Neural crest cell (in vitro differentiated cells): ENCODE results near the gene PFN2. TPM values are rescaled to one million over a fixed set of nuclear protein-coding genes. Genes with fewer than 3 reads are reported as not detected.

Experiments
- DNase-seq: peaks from one replicate; pipeline ENCODE4 v3.0.0; 2021; ENCODE audit warnings: low read depth, mixed read lengths, low spot score
- H3K27ac Mint-ChIP-seq: one replicate; pipeline ENCODE4 v1.8.0; 2021; ENCODE audit warnings: mild to moderate bottlenecking, mixed read lengths; ENCODE audit not compliant: unreplicated experiment
- H3K27me3 Mint-ChIP-seq: 2 replicates; pipeline ENCODE4 v1.8.0; 2021; ENCODE audit warnings: low read depth, mild to moderate bottlenecking, mixed read lengths
- H3K36me3 Mint-ChIP-seq: 2 replicates; pipeline ENCODE4 v1.8.0; 2021; ENCODE audit warnings: low read depth, mild to moderate bottlenecking, mixed read lengths
- H3K4me1 Mint-ChIP-seq: 2 replicates; pipeline ENCODE4 v1.8.0; 2021; ENCODE audit warnings: mixed read lengths
- H3K4me3 Mint-ChIP-seq: one replicate; pipeline ENCODE4 v1.8.0; 2021; ENCODE audit warnings: mild to moderate bottlenecking, mixed read lengths
- H3K9me3 Mint-ChIP-seq: 2 replicates; pipeline ENCODE4 v1.8.0; 2021; ENCODE audit warnings: mixed read lengths
- CTCF ChIP-seq: fragments of 200-600 bp; sonication (generic); conservative IDR thresholded peaks from 2 replicates; pipeline ENCODE4 v1.5.0; 2021; ENCODE audit warnings: antibody characterized with exemption, mild to moderate bottlenecking
- total RNA-seq: library from RNA; stranded (reverse); gene quantifications from 2 replicates; pipeline ENCODE4 v1.2.1, GENCODE V29; 2021

PFN2 gene
- total RNA-seq, 1 donor from 2014 or later = 277 TPM

- peaks cover 11% of the 10 kb centered on the region for H3K36me3 Mint-ChIP-seq
- peaks cover 6% of the 10 kb centered on the region for H3K27me3 Mint-ChIP-seq
- no peak for DNase-seq
- H3K9me3 Mint-ChIP-seq = no peaks in the 10 kb centered on the region
- peaks cover 37% of the 10 kb centered on the region for H3K4me1 Mint-ChIP-seq
- H3K4me3 Mint-ChIP-seq = peak overlapping the region; percentile 99
- no peak for TF ChIP-seq CTCF
- peak overlapping the region; percentile 99 for H3K27ac Mint-ChIP-seq
Observed at GRCh38 chr3:149971403-149972075, 844 bp upstream of the PFN2 start.

GRCh38 chr3:149969940-149970715 lies 567 bp downstream of the PFN2 start:
- H3K4me1 Mint-ChIP-seq = peaks cover 51% of the 10 kb centered on the region
- peak overlapping the region; percentile 99 for H3K27ac Mint-ChIP-seq
- H3K4me3 Mint-ChIP-seq = peak overlapping the region; percentile 96
- H3K36me3 Mint-ChIP-seq = peaks cover 14% of the 10 kb centered on the region
- DNase-seq = peak; percentile 77
- no peak for TF ChIP-seq CTCF
- H3K27me3 Mint-ChIP-seq = peaks cover 6% of the 10 kb centered on the region
- no peaks in the 10 kb centered on the region for H3K9me3 Mint-ChIP-seq

GRCh38 chr3:149969110-149969939 lies 1.4 kb downstream of the PFN2 start:
- no peak for TF ChIP-seq CTCF
- Mint-ChIP-seq H3K27me3 (peaks cover 6% of the 10 kb centered on the region), H3K4me1 (peaks cover 59% of the 10 kb centered on the region), H3K36me3 (peaks cover 14% of the 10 kb centered on the region), H3K27ac (peak overlapping the region; percentile 99), H3K9me3 (no peaks in the 10 kb centered on the region), H3K4me3 (peak overlapping the region; percentile 96)
- peak; percentile 46 for DNase-seq

GRCh38 chr3:149968216-149968615 lies 2.5 kb downstream of the PFN2 start:
- H3K9me3 Mint-ChIP-seq = no peaks in the 10 kb centered on the region
- TF ChIP-seq CTCF = no peak
- H3K4me3 Mint-ChIP-seq = peak overlapping the region; percentile 96
- peak overlapping the region; percentile 97 for H3K27ac Mint-ChIP-seq
- peaks cover 14% of the 10 kb centered on the region for H3K36me3 Mint-ChIP-seq
- peaks cover 57% of the 10 kb centered on the region for H3K4me1 Mint-ChIP-seq
- H3K27me3 Mint-ChIP-seq = peaks cover 6% of the 10 kb centered on the region
- DNase-seq = no peak

GRCh38 chr3:149967086-149967685 lies 3.5 kb downstream of the PFN2 start:
- DNase-seq = no peak
- Mint-ChIP-seq H3K4me1 (peaks cover 53% of the 10 kb centered on the region), H3K27me3 (peaks cover 6% of the 10 kb centered on the region), H3K4me3 (peak overlapping the region; percentile 96), H3K9me3 (no peaks in the 10 kb centered on the region), H3K27ac (no peak overlapping the region), H3K36me3 (peaks cover 14% of the 10 kb centered on the region)
- TF ChIP-seq CTCF = peak; percentile 80
